22Rv1 (cell line): ENCODE measurements around the gene OR10H1.
A peak's percentile ranks its signal among the peaks of the same experiment; 100 is the strongest.
"Not testable (repeated sequence)": the region's sequence is repeated elsewhere in the genome, so short reads cannot be mapped to it uniquely, and the experiment has no call there.

Experiments used
- H3K27ac ChIP-seq: fragments of 450-650 bp; 2 replicates; pipeline ENCODE4 v1.5.1; 2017
- CTCF ChIP-seq: fragments of 450-650 bp; IDR thresholded peaks from 2 replicates; pipeline ENCODE4 v1.5.1; 2017; ENCODE audit warnings: mild to moderate bottlenecking
- ZFX ChIP-seq: fragments of 450-650 bp; IDR thresholded peaks from 2 replicates; pipeline ENCODE4 v1.6.1; 2017; ENCODE audit warnings: antibody characterized with exemption, borderline replicate concordance

Gene OR10H1

GRCh38 chr19:15776991-15777970 is 38.2 kb downstream of the OR10H1 start:
- TF ChIP-seq ZFX (no peak), CTCF (no peak)
- no peak overlapping the region for H3K27ac ChIP-seq

- H3K27ac ChIP-seq = no peak overlapping the region
- no peak for TF ChIP-seq ZFX
- no peak for TF ChIP-seq CTCF
These were observed 39.2 kb downstream of the OR10H1 start for GRCh38 chr19:15776264-15776663.

- H3K27ac ChIP-seq = no peak overlapping the region
- TF ChIP-seq CTCF = no peak
- no peak for TF ChIP-seq ZFX
These were observed 40.2 kb downstream of the OR10H1 start for GRCh38 chr19:15775249-15775648.

GRCh38 chr19:15774159-15774558 is 41.3 kb downstream of the OR10H1 start:
- H3K27ac ChIP-seq = not testable (repeated sequence)

- H3K27ac ChIP-seq = no peak overlapping the region
- no peak for TF ChIP-seq ZFX
- no peak for TF ChIP-seq CTCF
These were observed 45.9 kb downstream of the OR10H1 start for GRCh38 chr19:15769586-15769985.

GRCh38 chr19:15759962-15760565 is 55.4 kb downstream of the OR10H1 start:
- no peak overlapping the region for H3K27ac ChIP-seq
- peak; percentile 55 for TF ChIP-seq CTCF
- no peak for TF ChIP-seq ZFX

- no peak for TF ChIP-seq ZFX
- TF ChIP-seq CTCF = no peak
- no peak overlapping the region for H3K27ac ChIP-seq
These were observed 57.1 kb downstream of the OR10H1 start for GRCh38 chr19:15758379-15758778.
